Fibroblast of skin of scalp (primary cell): ENCODE data around the gene SARNP.
A peak's percentile ranks its signal among the peaks of the same experiment; 100 is the strongest.
"Not testable (repeated sequence)": the region's sequence is repeated elsewhere in the genome, so short reads cannot be mapped to it uniquely, and the experiment has no call there.

Experiments used
- DNase-seq: peaks from one replicate; pipeline ENCODE4 v3.0.0-alpha.2; 2013

The SARNP gene

DNA sequence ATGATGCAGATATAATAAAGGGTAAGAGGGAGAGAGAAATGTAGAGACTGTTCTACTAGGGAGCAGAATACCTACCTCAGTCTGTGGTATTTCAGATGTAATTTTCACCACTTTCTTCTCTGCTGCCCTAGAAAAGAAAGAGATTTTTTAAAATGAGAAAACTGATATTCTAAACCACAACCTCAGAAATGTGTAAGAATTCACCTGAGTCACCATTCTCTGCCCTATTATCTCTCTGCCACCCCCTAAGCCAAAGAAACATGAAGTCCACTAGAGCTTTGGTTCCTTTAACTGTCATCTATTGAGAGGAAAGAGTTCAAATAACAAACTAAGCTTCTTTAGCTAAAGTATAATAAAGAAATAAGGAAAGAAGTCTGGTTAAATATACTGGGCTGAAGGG lies 21.6 kb downstream of the SARNP start:
- no peak for DNase-seq

DNA sequence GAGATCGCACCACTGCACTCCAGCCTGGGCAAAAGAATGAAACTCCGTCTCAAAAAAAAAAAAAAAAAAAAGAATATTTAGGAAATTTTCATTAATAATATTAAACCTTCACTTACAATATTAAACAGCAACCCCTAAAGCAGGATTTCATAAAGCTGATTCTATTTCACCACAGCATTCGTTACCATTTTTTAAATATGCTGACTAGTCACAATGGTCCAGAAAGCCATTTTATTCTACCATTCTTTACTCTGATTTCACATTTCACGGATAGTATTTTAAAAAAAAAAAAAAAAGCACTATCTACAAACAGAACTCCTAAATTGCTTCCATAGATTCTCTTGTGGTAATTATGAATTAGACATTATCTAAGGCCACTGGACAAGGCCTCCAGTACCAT lies 27.6 kb downstream of the SARNP start:
- no peak for DNase-seq

- DNase-seq, result no peak
Measured at GRCh38 chr12:55789171-55789570, 28.4 kb downstream of the SARNP start.

DNA sequence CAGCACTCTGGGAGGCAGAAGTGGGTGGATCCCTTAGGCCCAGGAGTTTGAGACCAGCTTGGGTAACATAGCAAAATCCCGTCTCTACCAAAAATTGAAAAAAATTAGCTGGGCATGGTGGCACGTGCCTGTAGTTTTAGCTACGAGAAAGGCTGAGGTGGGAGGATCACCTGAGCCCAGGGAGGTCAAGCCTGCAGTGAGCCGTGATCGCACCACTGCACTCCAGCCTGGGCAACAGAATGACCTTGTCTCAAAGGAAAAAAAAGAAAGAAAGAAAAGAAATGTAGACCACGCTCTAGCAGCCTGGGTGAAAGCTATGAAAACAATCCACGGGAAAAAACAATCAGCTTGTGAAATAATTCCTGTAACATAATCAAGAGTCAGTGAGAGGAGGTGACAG lies 29.0 kb downstream of the SARNP start:
- DNase-seq, result no peak

GRCh38 chr12:55780685-55781084 lies 36.8 kb downstream of the SARNP start:
- no peak for DNase-seq

DNA sequence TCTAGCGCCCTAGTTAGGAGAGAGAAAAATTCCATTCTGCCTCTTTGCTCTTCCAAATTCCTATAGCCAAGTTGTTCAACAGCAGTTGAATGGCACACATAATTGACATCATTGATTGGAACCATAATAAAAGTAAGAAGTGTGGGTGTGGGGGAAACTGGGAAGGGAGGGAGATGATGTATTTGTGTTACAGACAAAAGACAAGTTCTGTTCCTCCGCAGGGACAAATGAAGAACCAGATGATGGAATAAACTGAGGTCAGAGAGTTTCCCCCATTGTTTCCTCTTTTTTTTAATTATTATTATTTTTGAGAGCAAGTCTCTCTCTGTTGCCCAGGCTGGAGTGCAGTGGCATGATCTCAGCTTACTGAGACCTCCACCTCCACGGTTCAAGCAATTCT lies 39.7 kb downstream of the SARNP start:
- no peak for DNase-seq

DNA sequence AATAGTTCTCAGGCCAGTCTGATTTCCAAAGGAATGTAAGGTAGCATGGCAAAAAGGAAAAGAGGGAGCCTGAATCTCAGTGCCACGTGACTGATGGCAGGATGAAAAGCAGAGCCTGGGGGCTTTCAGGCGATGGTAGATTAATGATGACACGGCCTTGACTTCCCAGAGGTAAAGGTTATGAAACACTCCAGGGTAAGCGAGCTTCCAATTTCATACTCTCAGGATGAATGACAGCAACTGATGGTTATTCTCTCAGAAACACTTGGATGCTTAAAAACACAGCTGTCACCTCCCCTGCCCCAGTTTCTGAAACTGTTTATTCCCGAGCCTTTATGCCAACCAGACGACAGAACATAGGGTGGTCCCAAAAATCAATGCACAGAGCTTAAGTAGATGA lies 45.8 kb downstream of the SARNP start:
- DNase-seq, result no peak

DNA sequence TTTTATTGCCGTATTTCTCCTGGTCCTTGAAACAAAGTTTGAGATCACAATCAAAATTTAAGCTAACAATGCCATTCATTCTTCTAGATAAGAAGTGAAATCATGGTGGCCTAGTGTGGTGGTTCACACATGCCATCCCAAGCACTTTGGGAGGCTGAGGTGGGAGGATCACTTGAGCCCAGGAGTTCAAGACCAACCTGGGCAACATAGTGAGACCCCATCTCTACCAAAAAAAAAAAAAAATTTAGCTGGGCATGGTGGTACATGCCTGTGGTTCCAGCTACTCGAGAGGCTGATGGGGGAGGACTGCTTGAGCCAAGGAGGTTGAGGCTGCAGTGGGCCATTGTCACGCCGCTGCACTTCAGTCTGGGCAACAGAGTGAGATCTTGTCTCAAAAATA lies 50.4 kb downstream of the SARNP start:
- DNase-seq, result no peak

DNA sequence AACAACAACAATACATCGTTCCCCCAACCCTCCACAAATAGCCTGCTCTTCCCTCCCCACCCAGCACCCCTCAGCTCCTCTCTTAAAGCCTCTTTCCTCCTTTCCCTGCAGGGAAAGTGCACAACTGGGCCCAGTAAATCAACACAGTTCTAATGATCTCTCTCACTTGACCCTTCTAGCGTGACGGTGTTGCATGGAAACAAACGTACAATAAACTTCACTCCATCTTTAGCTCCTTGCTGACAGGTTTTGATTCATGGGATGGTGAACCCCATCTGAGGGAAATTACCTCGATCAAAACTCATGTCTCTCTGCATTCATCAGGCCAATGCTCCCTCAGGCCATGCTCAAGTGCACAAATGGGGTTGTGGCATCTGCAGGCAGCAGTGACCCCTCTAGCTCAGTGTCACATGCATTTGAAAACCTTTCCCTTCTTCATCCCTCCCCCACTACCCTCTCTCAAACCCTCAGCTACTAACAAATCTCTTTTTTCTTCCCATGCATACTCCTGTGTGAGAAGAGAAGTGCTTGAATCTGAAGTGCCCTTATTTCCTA lies 51.7 kb downstream of the SARNP start:
- DNase-seq, result no peak

DNA sequence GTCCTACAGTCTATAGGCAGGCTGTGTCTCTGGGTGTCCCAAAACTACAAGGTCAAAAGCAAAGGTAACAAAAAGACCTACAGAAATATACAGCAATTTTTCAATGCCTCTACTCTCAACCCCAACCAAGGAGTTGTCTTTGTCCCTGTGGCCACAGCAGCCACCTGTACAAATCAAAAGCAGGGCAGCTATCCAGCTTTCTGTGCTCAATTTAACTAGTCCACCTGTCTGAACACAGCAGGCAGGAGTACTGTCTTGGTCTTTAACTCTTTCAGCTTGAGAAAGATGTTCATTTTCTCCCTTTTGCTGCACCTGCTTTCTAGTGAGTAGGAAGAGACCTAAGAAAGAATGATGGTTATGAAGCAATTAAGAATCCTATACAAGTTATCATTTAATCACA lies 54.9 kb downstream of the SARNP start:
- DNase-seq, result no peak

DNA sequence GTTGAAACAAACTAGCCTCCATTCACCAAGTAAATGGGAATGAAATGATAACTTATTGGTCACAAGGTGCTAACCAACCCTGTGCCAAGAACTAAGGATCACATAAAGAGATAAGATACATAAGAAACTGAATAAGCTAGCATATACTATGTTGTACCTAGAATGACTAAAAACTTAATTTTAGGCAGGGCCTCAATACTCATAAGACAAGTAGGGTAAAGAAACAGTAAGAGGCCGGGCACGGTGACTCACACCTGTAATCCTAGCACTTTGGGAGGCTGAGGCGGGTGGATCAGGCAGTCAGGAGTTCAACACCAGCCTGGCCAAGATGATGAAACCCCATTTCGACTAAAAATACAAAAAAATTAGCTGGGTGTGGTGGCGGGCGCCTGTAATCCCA lies 56.9 kb downstream of the SARNP start:
- DNase-seq, result no peak

DNA sequence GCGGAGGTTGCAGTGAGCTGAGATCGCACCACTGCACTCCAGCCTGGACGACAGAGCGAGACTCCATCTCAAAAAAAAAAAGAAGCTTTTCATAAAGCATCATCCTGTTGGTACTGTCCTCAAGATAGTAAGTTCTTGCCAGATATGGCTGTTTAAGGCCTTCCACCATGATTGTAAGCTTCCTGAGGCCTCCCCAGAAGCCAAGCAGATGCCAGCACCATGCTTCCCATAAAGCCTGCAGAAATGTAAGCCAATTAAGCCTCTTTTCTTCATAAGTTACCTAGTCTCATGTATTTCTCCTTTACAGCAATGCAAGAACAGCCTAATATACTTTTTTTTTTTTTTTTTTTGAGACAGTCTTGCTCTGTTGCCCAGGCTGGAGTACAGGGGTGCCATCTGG lies 58.9 kb downstream of the SARNP start:
- DNase-seq, result not testable (repeated sequence)

GRCh38 chr12:55757701-55758100 lies 59.8 kb downstream of the SARNP start:
- no peak for DNase-seq

DNA sequence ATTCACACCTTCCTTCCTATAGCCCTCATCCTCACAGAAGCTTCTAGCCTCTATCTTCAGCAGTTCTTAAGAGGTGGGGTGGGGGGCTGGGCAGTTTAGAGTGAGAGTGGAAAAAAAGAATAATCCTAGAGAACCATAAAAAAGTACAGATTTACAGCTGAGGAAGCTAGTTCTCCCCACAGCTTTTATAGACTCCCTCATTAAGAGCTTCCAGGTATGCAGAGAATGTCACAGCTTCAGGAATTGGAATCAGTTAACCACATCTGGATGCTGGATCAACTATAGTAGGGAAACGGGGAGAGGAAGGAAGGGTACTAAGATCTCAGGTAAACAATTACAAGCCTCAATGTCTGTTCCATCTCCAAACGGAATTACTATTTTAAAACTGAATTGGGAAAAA lies 62.3 kb downstream of the SARNP start:
- DNase-seq, result no peak

DNA sequence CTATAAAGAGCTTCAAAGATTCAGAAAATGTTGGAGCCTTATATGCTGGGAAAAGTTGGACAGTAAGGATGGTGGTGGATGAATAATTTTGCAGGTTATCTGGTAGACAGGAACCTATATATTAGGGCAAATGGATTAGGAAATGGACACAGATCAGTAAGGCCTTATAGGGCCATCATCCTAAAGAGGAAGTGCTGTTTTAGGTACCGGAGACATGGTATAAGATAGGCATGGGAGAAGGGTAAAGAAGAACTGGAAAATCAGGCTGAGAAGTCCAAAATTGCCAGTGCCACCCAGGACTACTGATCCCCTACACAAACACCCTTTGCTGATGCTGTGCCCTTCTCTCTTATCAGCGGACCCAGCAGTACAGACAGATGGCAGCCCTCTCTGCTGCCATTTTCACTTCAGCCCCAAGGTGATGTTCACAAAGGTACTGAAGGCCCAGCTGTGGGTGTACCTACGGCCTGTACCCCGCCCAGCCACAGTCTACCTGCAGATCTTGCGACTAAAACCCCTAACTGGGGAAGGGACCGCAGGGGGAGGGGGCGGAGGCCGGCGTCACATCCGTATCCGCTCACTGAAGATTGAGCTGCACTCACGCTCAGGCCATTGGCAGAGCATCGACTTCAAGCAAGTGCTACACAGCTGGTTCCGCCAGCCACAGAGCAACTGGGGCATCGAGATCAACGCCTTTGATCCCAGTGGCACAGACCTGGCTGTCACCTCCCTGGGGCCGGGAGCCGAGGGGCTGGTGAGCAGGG lies 69.1 kb downstream of the SARNP start:
- no peak for DNase-seq

GRCh38 chr12:55746913-55747231 lies 70.7 kb downstream of the SARNP start:
- DNase-seq, result no peak

DNA sequence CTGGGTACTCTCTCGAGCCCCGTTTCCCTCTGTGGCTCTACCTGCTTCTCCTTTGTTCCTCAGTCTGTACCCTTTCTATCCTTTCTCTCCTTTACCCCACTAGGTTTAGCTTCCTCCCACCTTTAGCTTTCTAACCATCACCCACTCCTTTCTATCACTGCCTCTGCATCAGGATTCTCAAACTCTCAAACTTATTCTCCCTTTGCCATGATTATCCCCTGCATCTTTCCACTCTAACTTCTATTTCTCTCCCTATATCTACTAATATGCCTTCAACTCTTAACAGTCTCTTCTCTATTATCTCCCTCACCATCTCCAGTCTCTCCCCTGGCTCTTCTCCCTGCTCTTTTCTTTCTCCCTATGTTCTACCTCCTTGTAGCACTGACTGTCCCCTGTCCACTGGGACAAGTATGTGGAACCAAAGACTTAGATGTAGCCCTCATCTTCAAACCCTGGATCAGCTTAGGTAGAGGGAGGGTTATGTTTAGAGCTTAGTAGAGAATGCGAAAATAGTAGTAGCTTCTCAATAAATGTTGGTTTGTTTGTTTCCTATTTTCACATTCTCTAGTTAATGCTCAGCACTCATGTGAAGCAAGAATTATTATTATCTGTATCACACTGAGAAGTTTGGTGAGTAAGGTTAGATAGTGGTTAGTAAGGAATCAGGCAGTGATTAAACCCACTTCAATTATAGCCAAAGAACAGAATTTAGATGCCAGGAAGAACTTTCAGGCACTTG lies 71.2 kb downstream of the SARNP start:
- no peak for DNase-seq

DNA sequence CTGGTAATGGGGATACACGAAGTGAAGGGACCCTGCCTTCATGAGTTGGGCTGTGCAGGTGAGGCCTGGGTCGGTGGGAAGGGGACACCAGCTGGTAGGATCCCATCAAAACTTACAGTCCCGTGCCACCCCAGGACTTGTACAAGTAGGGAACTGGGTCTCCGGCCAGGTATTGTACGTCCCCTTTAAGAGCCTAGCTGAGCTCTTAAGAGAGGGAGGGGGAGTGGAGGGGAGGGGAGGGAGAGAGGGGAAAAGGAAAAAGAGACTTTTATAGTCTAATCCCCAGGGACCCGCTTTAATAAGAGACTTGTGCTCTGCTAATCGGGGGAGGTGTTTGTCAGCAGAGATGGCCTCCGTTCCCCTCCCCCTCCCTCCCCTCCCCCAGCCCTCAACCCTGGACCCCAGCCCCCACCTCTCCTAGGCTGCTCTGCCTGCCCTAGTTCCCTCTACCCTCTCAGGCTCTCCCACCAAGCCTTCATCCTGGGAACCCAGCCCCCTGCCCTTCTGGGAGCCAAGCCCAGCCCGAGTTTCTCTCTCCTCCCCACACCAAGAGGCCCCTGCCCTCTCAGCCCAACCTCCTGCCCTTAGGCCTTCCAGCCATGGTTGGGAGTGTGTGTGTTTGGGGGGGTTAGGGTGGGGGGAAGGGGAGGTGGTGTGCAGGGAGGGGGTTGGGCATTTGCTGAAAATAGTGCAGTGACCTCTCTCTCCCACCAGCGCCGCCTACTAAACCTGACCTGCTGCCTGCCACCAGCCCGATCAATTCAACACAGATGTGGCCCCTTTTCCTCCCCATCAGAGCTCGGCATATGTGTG lies 72.0 kb downstream of the SARNP start:
- peak; percentile 80 for DNase-seq

- DNase-seq, result no peak
Measured at GRCh38 chr12:55744340-55745030, 73.0 kb downstream of the SARNP start.

GRCh38 chr12:55743406-55744339 lies 73.9 kb downstream of the SARNP start:
- peak; percentile 73 for DNase-seq

- peak; percentile 86 for DNase-seq
Measured at GRCh38 chr12:55742719-55743405, 74.7 kb downstream of the SARNP start, which contains the start of gene GDF11. TSS of gene GDF11 (plus strand) at chr12:55743122. CDS start at chr12:55743317, 195 bp downstream.
